Activated gamma-delta T cell treated with Interleukin-2 at 50 U/mL for 16 hours (primary cell): ENCODE measurements around the gene PSG1.
"Not testable (repeated sequence)": the region's sequence is repeated elsewhere in the genome, so short reads cannot be mapped to it uniquely, and the experiment has no call there.

Experiments used
- DNase-seq: peaks from one replicate; pipeline ENCODE4 v3.0.0-alpha.2; 2020

PSG1 gene

DNA sequence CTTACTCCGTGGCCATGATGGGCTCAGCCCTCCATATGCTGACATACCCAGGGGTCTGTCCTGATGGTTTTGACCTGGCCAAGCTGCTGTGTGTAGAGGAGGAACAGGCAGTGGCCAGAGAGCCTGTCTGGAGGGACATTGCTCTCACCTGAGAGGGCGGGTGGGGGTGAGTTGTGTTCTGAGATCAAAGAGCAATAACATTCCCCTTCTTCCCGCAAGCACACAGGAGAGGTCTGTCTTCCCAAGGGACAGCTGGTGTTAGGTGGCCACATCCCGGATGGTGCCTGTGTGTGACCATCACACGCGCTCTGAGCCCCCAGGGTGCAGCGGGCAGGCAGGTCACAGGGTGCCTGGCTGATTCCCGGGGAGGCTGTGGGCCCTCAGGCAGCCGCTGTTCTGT lies 1.1 kb upstream of the PSG1 start:
- not testable (repeated sequence) for DNase-seq

DNA sequence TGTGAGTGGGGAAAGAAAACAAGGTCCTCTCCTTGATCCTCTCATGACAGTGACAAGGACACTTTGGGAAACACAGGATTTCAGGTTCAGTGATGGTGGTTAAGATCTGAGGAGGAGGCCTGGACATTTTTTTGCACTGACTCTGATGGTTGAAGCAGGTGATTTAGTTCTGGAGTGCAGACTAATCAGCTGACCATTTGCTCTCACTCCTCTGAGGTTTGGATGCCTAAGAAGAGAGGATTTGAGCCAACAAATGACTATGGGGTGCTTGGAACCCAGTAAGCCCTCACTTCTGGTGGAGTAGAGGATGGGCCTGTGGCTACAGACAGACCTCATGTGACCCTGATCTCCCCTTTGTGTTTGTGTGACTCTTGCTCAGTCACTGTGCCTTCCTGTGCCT lies 2.9 kb downstream of the PSG1 start:
- not testable (repeated sequence) for DNase-seq

GRCh38 chr19:42875881-42876280 lies 3.6 kb downstream of the PSG1 start:
- DNase-seq, result not testable (repeated sequence)

GRCh38 chr19:42874901-42875813 lies 4.4 kb downstream of the PSG1 start:
- not testable (repeated sequence) for DNase-seq

DNA sequence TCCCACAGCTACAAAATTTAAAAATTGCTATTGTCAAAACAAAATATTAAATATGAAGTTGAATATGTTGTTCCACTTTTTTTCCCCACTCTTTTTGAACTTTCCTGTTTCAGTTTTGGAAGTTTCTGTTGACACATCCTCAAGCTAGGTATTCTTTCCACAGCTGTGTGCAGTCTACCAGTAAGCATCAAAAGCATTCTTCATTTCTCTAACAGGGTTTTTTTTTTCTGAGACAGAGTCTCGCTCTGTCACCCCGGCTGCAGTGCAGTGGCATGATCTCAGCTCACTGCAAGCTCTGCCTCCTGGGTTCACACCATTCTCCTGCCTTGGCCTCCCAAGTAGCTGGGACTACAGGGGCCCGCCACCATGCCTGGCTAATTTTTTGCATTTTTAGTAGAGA lies 5.4 kb downstream of the PSG1 start:
- DNase-seq, result not testable (repeated sequence)

GRCh38 chr19:42872608-42873007 lies 6.9 kb downstream of the PSG1 start:
- no peak for DNase-seq

DNA sequence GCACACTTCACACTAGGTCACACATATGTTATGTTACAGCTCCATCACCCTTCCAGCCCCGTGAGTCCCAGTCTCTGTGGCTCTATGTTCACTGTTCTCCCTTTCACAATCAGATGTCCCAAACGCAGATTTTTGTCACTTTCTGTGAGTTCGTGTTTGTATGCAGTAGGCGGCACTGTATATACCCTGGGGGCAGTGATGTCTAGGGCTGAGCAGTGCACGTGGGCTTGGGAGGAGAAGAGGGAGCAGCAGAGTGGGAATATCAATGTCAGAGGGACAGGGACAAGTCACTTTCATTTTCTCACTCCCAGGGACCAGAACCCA lies 22.0 kb downstream of the PSG1 start:
- DNase-seq, result no peak

DNA sequence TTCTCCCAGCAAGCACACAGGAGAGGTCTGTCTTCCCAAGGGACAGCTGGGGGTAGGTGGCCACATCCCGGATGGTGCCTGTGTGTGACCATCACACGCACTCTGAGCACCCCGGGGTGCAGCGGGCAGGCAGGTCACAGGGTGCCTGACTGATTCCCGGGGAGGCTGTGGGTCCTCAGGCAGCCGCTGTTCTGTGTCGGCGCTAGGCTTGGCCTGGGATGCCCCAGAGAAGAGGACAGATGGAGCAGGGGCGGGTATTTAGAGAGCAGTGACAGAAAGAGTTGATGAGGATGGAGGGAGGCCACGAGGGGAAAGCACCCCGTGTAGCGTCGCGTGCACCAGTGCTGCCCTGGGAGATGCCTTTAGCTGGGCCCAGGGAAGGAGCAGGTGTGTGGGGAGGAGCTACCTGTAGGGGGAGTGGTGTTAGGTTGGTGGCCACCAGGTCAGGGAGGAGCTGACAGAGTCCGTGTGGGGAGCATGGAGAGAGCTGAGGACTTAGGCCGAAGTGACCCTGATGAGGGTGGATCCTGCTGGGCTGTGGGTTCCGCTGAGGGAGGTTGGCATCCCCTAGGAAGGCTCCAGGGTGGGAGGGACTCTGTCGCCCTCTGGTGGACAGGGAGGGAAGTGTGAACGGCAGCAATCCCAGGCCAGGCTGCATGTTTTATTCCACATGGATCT lies 22.5 kb downstream of the PSG1 start:
- DNase-seq, result not testable (repeated sequence)

DNA sequence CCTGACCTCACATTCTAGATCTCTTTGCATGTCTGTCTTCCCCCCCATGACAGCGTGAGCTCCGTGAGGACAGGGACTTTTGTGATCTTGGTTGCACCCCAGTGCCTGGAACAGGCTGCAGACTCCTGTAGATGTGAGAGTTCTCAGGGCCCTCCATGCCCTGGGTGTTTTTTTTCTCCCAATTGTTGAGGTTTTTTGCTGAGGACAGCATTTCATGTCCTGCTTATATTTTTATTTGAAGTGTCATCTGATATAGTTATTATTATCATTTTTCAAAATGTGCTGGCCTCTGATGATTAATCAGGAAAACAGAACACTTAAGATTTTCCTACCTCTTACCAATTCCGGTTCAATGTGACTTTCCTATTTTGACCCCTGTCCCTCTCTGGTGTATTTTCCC lies 24.8 kb downstream of the PSG1 start:
- DNase-seq, result not testable (repeated sequence)

GRCh38 chr19:42853231-42853630 lies 26.3 kb downstream of the PSG1 start:
- not testable (repeated sequence) for DNase-seq

DNA sequence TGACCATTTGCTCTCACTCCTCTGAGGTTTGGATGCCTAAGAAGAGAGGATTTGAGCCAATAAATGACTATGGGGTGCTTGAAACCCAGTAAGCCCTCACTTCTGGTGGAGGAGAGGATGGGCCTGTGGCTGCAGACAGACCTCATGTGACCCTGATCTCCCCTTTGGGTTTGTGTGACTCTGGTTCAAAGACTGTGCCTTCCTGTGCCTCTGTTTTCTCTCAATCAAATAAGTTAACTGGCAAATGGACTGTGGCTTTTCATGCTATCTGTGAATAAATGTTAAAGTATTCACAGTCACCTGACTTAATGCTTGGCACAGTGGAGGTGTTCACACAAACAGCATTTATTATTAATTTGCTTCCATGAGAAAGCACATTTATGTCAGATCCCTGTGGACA lies 26.7 kb downstream of the PSG1 start:
- DNase-seq, result not testable (repeated sequence)

GRCh38 chr19:42851718-42852280 lies 27.7 kb downstream of the PSG1 start:
- not testable (repeated sequence) for DNase-seq

DNA sequence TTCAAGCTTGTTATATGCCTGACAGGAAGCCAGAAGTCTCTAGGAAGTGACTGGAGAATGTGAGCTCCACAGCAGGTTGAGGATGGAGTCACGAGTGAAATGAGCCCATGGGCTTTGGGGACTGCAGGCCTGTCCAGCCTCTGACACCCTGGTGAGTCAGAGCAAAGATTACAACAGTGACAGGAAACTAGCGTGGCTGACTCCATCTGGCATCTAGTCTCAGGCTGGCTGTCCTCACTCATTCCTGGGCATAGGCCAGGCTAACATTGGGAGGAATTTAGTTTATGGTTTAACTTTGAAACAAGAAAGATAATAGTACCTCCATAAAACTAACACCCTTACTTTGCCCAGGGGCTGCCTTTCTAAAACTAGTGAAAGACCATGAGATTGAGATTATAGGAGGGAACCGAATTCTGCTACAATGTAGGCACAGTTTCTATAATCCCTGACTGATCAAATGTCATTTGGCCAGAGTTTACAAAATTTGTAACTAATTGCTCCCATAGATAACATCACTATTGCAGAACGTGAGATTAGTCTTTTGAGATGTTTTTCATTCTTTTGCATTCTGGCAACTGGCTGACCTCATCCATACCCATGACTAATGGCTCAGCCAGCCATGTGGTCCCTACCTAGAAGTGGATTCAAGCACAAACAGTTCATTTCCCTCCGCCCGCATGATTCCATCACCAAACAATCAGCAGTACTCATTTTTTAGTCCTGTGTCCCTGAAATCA lies 28.4 kb downstream of the PSG1 start:
- no peak for DNase-seq

DNA sequence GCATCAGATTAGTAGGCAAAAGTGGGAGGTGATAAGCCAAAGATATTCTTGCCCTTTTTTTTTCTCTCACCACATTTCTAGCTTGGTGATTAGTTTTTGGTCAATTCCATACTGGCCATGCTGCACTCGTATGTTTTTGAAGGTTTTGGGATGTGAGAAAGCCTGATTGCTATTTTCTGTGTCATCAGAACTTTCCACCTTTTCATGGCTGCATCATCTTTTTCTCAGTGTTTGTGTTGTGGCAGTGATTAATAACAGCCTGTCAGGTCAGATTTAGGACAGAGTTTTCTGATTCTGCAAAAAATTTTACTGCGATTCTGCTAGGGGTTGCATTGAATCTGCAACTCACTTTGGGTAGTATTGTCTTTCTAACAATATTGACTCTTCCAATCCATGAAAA lies 32.9 kb downstream of the PSG1 start:
- no peak for DNase-seq

DNA sequence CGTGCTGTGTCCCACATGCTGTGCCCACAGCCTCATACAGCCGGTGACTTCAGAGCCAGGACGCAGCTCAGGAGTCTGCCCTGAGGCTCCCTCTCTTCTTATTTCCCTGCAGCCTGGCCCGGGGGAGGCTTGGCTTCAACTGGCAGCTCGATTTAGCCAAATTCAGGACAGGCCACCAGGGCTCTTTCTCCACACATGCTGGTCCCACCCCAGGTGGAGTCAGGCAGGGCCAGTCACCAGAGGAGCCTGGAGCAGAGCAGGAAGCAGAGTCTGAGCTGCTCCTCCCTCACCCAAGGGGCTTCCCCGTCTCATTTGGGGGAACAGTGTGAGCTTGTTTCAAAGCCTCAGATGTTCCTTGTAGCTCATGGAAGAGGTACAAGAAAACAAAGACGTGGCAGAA lies 35.9 kb downstream of the PSG1 start:
- DNase-seq, result not testable (repeated sequence)

GRCh38 chr19:42832746-42833442 lies 46.6 kb downstream of the PSG1 start:
- DNase-seq, result not testable (repeated sequence)

DNA sequence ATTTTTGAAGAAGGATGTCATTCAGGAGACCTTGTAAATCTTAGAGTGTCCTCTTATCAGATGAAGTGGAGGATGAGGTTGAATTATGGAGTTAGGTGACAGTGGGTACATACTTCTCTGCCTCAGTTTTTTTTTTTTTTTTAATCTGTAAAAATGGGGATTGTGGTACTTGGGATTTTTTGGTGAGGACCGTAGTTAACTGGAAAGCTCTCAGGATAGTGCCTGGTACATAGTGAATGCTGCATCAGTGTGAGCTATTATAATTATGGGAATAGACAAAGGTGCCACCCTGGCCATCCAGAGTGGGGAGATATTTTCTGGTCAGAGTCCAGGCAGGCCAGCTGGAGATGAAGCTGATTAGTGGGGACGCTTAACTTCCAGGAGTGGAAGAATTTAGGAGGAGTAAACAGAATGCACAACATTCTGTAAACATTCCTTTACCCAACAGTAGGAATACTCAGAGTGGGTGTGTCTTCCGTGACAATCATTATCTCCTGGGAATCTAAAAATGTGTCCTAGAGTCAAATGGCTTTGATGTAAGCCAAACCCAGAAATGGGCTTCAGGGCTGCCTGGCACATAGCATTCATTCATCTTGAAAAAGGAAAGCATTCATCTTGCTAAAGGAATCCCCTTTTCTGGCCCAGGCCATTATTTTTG lies 47.4 kb downstream of the PSG1 start:
- DNase-seq, result not testable (repeated sequence)

DNA sequence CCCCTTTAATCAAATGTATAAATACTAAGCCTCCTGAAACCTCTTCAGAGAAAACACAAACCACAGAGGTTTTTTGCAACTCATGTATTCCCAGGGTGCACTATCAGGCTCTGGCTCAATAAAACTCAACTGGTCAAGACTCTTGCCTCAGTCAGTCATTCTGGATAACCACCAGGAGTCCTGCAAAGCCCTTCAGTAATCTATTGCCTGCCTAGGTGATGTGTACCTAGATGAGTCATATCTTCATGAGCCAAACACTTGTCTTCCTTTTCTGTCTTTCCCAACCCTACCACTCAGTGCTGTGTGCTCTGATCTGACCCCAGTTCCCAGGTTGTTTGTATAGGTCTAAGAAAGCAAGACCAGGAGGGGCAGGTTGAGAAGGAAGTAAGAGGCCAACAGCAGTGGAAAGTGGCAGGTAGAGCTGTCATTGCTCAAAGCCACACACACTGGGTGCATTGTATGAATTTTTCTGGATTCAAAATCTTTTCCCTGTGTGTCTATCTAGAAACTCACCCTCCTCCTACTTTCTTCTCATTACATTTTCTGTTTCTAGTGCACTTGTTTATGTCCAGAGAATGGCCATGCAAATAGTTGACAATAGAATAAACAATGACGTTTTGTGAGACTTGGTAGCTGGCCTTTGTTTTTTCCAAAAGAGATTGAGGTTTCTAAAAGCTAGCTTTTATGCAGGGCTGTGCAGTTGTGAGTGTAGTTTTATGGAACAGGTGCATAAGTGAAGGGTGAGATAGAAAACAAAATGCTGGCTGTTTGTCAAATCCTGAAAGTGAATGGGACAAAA lies 48.1 kb downstream of the PSG1 start:
- DNase-seq, result no peak

GRCh38 chr19:42821306-42821977 lies 58.1 kb downstream of the PSG1 start:
- DNase-seq, result not testable (repeated sequence)

GRCh38 chr19:42819960-42820650 lies 59.4 kb downstream of the PSG1 start:
- not testable (repeated sequence) for DNase-seq
